HepG2 (cell line): Measurements from ENCODE around the gene VTN. TPM values are rescaled to one million over a fixed set of nuclear protein-coding genes. Genes with fewer than 3 reads are reported as not detected.

Source experiments
- AGO1 ChIP-seq: fragments of 200-400 bp; formaldehyde crosslinking; IDR thresholded peaks from 2 replicates; pipeline ENCODE4 v1.6.1; 2017; ENCODE audit warnings: mild to moderate bottlenecking, low read depth, low read length, moderate library complexity; ENCODE audit not compliant: poor library complexity, severe bottlenecking
- ATF7 ChIP-seq, 2 experiments: fragments of 450-650 bp in 1 of 2; sonication (generic) in 1 of 2; formaldehyde crosslinking in 1 of 2; IDR thresholded peaks; 2 replicates each; pipeline versions ENCODE4 v1.4.0 to v1.6.1; 2016 to 2020; ENCODE audit warnings: antibody characterized with exemption in 1 of 2, mild to moderate bottlenecking in 1 of 2, missing genetic modification reagents in 1 of 2
- DMAP1 ChIP-seq: IDR thresholded peaks from 2 replicates; pipeline ENCODE4 v1.6.1; 2016
- FOXA1 ChIP-seq, 2 experiments: fragments of 450-650 bp in 1 of 2; sonication (generic) in 1 of 2; formaldehyde crosslinking in 1 of 2; IDR thresholded peaks; 2 replicates each; pipeline versions ENCODE4 v1.4.0 to v1.6.1; 2016 to 2020; ENCODE audit warnings: missing genetic modification reagents in 1 of 2
- HIVEP1 ChIP-seq: sonication (generic); formaldehyde crosslinking; IDR thresholded peaks from 2 replicates; pipeline ENCODE4 v1.4.0; 2020; ENCODE audit warnings: mild to moderate bottlenecking, missing genetic modification reagents
- HOXA5 ChIP-seq: sonication (generic); formaldehyde crosslinking; IDR thresholded peaks from 2 replicates; pipeline ENCODE4 v1.4.0; 2020; ENCODE audit warnings: missing genetic modification reagents
- JDP2 ChIP-seq: sonication (generic); formaldehyde crosslinking; IDR thresholded peaks from 2 replicates; pipeline ENCODE4 v1.8.1; 2022; ENCODE audit warnings: missing genetic modification reagents, borderline replicate concordance
- MAZ ChIP-seq, 2 experiments: sonication (generic) in 1 of 2; formaldehyde crosslinking in 1 of 2; IDR thresholded peaks; 2 replicates each; pipeline versions ENCODE4 v1.5.0 to v1.6.1; 2012 to 2020; ENCODE audit warnings: low read depth in 2 of 2, mild to moderate bottlenecking in 2 of 2, borderline replicate concordance in 1 of 2, improper control_type of control experiment in 1 of 2, low read length in 1 of 2, missing genetic modification reagents in 1 of 2, moderate library complexity in 1 of 2
- MYNN ChIP-seq: sonication (generic); formaldehyde crosslinking; IDR thresholded peaks from 2 replicates; pipeline ENCODE4 v1.4.0; 2020; ENCODE audit warnings: mild to moderate bottlenecking, low read depth, missing genetic modification reagents
- NFIB ChIP-seq: sonication (generic); formaldehyde crosslinking; IDR thresholded peaks from 2 replicates; pipeline ENCODE4 v1.9.0; 2021; ENCODE audit warnings: missing genetic modification reagents, mild to moderate bottlenecking, borderline replicate concordance
- SIN3B ChIP-seq: fragments of 150-350 bp; IDR thresholded peaks from 2 replicates; pipeline ENCODE4 v1.6.1; 2014; ENCODE audit warnings: low read length
- ZNF317 ChIP-seq: sonication (generic); formaldehyde crosslinking; IDR thresholded peaks from 2 replicates; pipeline ENCODE4 v1.5.0; 2020; ENCODE audit warnings: mild to moderate bottlenecking, missing genetic modification reagents
- ZNF549 ChIP-seq: sonication (generic); formaldehyde crosslinking; IDR thresholded peaks from 2 replicates; pipeline ENCODE4 v1.5.0; 2020; ENCODE audit warnings: missing genetic modification reagents
- ZNF652 ChIP-seq: IDR thresholded peaks from 2 replicates; pipeline ENCODE4 v1.6.1; 2016; ENCODE audit warnings: low read depth, borderline replicate concordance
- ZNF746 ChIP-seq: sonication (generic); formaldehyde crosslinking; IDR thresholded peaks from 2 replicates; pipeline ENCODE4 v1.8.0; 2022; ENCODE audit warnings: mild to moderate bottlenecking, missing genetic modification reagents
- ZNF841 ChIP-seq: sonication (generic); formaldehyde crosslinking; IDR thresholded peaks from 2 replicates; pipeline ENCODE4 v1.8.1; 2023; ENCODE audit warnings: missing genetic modification reagents, borderline replicate concordance
- polyA plus RNA-seq, 8 experiments: library from polyadenylated mRNA; depleted of rRNA in 3 of 8; stranded (reverse) in 7 of 8; unstranded in 1 of 8; fragments of >200 nt; fragmentation: Illumina TruSeq in 4 of 8; extraction: Trizol in 4 of 8; gene quantifications; 2 replicates each; pipeline versions ENCODE4 v1.2.1 to v1.2.3, GENCODE V29; 2011 to 2016; ENCODE audit warnings: low read depth in 4 of 8, missing spikeins in 1 of 8, mixed read lengths in 1 of 8; ENCODE audit not compliant: insufficient read depth in 1 of 8
- total RNA-seq, 5 experiments: library from RNA; depleted of rRNA; stranded (reverse); fragments of >200 nt; fragmentation: Illumina TruSeq; extraction: Trizol; gene quantifications; 2 replicates each; pipeline ENCODE4 v1.2.3, GENCODE V29; 2016; ENCODE audit warnings: low read depth in 1 of 5
- TF ChIP-seq, protein P1 (sequence below): sonication (generic); formaldehyde crosslinking; IDR thresholded peaks from 2 replicates; pipeline ENCODE4 v1.5.1; 2020; ENCODE audit warnings: missing genetic modification reagents, mild to moderate bottlenecking, borderline replicate concordance
- TF ChIP-seq, protein P2 (sequence below): sonication (generic); formaldehyde crosslinking; IDR thresholded peaks from 2 replicates; pipeline ENCODE4 v1.4.0; 2020; ENCODE audit warnings: missing genetic modification reagents
- TF ChIP-seq, protein P3 (sequence below): sonication (generic); formaldehyde crosslinking; IDR thresholded peaks from 2 replicates; pipeline ENCODE4 v1.5.0; 2020; ENCODE audit warnings: missing genetic modification reagents
- TF ChIP-seq, protein P4 (sequence below): sonication (generic); formaldehyde crosslinking; IDR thresholded peaks from 2 replicates; pipeline ENCODE4 v1.8.1; 2023; ENCODE audit warnings: missing genetic modification reagents, mild to moderate bottlenecking, borderline replicate concordance

VTN gene
- total and polyA plus RNA-seq, 2 of the 13 experiments (the other 11 are each of a cell fraction or from before 2014, with no cell fraction given): 108 to 131 TPM

DNA sequence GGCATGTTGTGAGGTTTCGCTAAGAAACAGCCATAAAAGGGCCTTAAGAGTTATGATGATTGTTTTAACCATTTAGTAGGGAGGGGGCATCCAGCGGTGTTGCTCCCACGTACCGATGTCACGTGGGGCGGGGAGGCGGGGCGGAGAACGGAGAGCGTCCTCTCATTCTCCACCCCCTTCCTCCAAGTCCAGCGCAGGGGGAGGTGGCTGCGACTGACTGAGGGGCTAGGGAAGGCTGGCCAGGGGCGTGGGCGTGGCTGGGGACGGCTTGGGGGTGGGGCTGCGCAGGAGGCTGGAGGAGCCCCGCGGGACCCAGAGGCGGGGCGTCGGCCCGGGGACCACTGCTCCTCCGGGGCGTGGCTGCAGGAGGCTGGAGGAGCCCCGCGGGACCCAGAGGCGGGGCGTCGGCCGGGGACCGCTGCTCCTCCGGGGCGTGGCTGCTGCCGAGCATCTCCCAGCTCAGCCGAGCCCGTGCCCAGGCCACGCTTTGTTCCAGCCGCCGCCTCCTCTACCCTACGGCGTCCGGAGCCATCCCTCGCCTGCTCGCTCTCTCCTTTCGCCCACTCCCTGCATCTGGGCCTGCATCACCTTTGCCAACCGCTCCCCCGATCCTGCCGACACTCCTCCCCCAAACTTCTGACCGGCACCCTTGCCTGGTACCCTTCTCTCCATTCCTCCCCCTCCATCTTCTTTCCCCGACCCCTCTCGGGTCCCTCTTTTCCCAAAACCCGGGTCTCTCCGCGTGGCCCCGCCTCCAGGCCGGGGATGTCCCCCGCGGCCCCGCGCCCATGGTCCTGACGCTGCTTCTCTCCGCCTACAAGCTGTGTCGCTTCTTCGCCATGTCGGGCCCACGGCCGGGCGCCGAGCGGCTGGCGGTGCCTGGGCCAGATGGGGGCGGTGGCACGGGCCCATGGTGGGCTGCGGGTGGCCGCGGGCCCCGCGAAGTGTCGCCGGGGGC is 1.4 kb upstream of the VTN start, which contains the start of gene SARM1 (continued):
- TF ChIP-seq, protein P1, sequence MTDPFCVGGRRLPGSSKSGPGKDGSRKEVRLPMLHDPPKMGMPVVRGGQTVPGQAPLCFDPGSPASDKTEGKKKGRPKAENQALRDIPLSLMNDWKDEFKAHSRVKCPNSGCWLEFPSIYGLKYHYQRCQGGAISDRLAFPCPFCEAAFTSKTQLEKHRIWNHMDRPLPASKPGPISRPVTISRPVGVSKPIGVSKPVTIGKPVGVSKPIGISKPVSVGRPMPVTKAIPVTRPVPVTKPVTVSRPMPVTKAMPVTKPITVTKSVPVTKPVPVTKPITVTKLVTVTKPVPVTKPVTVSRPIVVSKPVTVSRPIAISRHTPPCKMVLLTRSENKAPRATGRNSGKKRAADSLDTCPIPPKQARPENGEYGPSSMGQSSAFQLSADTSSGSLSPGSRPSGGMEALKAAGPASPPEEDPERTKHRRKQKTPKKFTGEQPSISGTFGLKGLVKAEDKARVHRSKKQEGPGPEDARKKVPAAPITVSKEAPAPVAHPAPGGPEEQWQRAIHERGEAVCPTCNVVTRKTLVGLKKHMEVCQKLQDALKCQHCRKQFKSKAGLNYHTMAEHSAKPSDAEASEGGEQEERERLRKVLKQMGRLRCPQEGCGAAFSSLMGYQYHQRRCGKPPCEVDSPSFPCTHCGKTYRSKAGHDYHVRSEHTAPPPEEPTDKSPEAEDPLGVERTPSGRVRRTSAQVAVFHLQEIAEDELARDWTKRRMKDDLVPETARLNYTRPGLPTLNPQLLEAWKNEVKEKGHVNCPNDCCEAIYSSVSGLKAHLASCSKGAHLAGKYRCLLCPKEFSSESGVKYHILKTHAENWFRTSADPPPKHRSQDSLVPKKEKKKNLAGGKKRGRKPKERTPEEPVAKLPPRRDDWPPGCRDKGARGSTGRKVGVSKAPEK: no peak
- TF ChIP-seq HIVEP1 (CRISPR knock-in tag) (0 out of 2 replicates have a peak, but pooled peaks have one; percentile 13), ZNF317 (CRISPR knock-in tag) (no peak), ZNF841 (CRISPR knock-in tag) (no peak), HOXA5 (CRISPR knock-in tag) (0 out of 2 replicates have a peak, but pooled peaks have one; percentile 14), DMAP1 (CRISPR knock-in tag) (no peak), AGO1 (peak; percentile 75), ZNF652 (CRISPR knock-in tag) (peak; percentile 75), MAZ (IDR thresholded peaks at IDR 0.05; ENCODE audit: borderline replicate concordance, low read depth, low read length) (no peak), MAZ (CRISPR knock-in tag; IDR thresholded peaks at IDR 0.05; ENCODE audit: low read depth) (peak; percentile 83), MYNN (CRISPR knock-in tag) (no peak), JDP2 (CRISPR knock-in tag) (no peak), ZNF746 (CRISPR knock-in tag) (no peak), NFIB (CRISPR knock-in tag) (no peak), SIN3B (no peak), ATF7 (IDR thresholded peaks at IDR 0.05) (no peak), ATF7 (CRISPR knock-in tag; IDR thresholded peaks at IDR 0.05) (no peak), FOXA1 (IDR thresholded peaks at IDR 0.05) (no peak), FOXA1 (CRISPR knock-in tag; IDR thresholded peaks at IDR 0.05) (no peak), ZNF549 (no peak)
- TF ChIP-seq, protein P2, sequence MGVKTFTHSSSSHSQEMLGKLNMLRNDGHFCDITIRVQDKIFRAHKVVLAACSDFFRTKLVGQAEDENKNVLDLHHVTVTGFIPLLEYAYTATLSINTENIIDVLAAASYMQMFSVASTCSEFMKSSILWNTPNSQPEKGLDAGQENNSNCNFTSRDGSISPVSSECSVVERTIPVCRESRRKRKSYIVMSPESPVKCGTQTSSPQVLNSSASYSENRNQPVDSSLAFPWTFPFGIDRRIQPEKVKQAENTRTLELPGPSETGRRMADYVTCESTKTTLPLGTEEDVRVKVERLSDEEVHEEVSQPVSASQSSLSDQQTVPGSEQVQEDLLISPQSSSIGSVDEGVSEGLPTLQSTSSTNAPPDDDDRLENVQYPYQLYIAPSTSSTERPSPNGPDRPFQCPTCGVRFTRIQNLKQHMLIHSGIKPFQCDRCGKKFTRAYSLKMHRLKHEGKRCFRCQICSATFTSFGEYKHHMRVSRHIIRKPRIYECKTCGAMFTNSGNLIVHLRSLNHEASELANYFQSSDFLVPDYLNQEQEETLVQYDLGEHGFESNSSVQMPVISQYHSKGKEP (CRISPR knock-in tag): no peak
- TF ChIP-seq, protein P3, sequence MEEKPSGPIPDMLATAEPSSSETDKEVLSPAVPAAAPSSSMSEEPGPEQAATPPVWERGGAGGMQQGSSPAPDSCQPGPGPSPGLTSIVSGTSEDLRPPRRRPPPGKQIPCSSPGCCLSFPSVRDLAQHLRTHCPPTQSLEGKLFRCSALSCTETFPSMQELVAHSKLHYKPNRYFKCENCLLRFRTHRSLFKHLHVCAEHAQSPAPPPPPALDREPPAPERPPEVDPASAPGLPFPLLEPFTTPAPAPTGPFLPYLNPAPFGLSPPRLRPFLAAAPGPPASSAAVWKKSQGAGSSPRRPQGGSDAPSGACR (CRISPR knock-in tag): no peak
- TF ChIP-seq, protein P4, sequence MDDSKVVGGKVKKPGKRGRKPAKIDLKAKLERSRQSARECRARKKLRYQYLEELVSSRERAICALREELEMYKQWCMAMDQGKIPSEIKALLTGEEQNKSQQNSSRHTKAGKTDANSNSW (CRISPR knock-in tag): no peak
